GM13976 (cell line): ENCODE results near the gene IFT27.

ENCODE experiments used
- DNase-seq: peaks from one replicate; pipeline ENCODE4 v3.0.0; 2012; ENCODE audit warnings: low spot score
- CTCF ChIP-seq: IDR thresholded peaks from 2 replicates; pipeline ENCODE4 v1.5.1; 2012; ENCODE audit warnings: borderline replicate concordance, mild to moderate bottlenecking; ENCODE audit not compliant: insufficient read depth; ENCODE audit errors: extremely low read depth, missing control alignments, control extremely low read depth
- in situ Hi-C: fragments of 300-500 bp; cut with MboI; formaldehyde crosslinking; loops from one replicate; pipeline ENCODE4 v1.12.0; 2022; ENCODE audit warnings: low sequenced_read_pairs, mixed read lengths, inconsistent platforms; ENCODE audit not compliant: unreplicated experiment

The IFT27 gene

GRCh38 chr22:36741204-36741793 is 34.6 kb downstream of the IFT27 start:
- in situ Hi-C loops: no loop called here
- no peak for DNase-seq
- TF ChIP-seq CTCF: no peak

GRCh38 chr22:36740716-36741115 is 35.2 kb downstream of the IFT27 start:
- no peak for DNase-seq
- TF ChIP-seq CTCF: no peak
- in situ Hi-C loops: no loop called here

GRCh38 chr22:36739185-36739584 is 36.7 kb downstream of the IFT27 start:
- TF ChIP-seq CTCF: no peak
- no peak for DNase-seq
- in situ Hi-C loops: no loop called here

GRCh38 chr22:36738416-36739020 is 37.4 kb downstream of the IFT27 start:
- TF ChIP-seq CTCF: no peak
- no peak for DNase-seq

GRCh38 chr22:36737776-36738175 is 38.1 kb downstream of the IFT27 start:
- TF ChIP-seq CTCF: no peak
- DNase-seq: no peak
- in situ Hi-C loops: no loop called here

More at GRCh38 chr22:36738416-36739020, 37.4 kb downstream of the IFT27 start:
- in situ Hi-C loops: no loop called here

- TF ChIP-seq CTCF: no peak
- no peak for DNase-seq
- in situ Hi-C loops: no loop called here
Measured at GRCh38 chr22:36736701-36737320, 39.1 kb downstream of the IFT27 start.
